Urinary bladder (tissue), 4 donors: ENCODE results near the gene RFTN2. TPM values are rescaled to one million over a fixed set of nuclear protein-coding genes. Genes with fewer than 3 reads are reported as not detected.
"Not testable (repeated sequence)": the region's sequence is repeated elsewhere in the genome, so short reads cannot be mapped to it uniquely, and the experiment has no call there.

Source experiments
- DNase-seq: peaks from one replicate; pipeline ENCODE4 v3.0.0-alpha.2; 2015; ENCODE audit errors: extremely low spot score
- H3K27ac ChIP-seq: one replicate; pipeline ENCODE4 v1.5.1; 2013; ENCODE audit warnings: low read depth, mild to moderate bottlenecking, moderate library complexity
- H3K36me3 ChIP-seq: one replicate; pipeline ENCODE4 v1.6.1; 2013; ENCODE audit warnings: mild to moderate bottlenecking, moderate library complexity; ENCODE audit not compliant: insufficient read depth
- H3K4me1 ChIP-seq: one replicate; pipeline ENCODE4 v1.6.1; 2013; ENCODE audit warnings: mild to moderate bottlenecking, moderate library complexity; ENCODE audit not compliant: insufficient read depth
- H3K4me3 ChIP-seq: one replicate; pipeline ENCODE4 v1.5.1; 2013; ENCODE audit warnings: low read depth, low read length
- WGBS: extraction: QIAGEN DNeasy Blood & Tissue Kit; methylation state at CpG from one replicate; pipeline ENCODE4 v1.1.7; 2013; 5-methylcytosine and 5-hydroxymethylcytosine counted together
- polyA plus RNA-seq: library from polyadenylated mRNA; stranded (reverse); fragments of 200-250 nt; gene quantifications from one replicate; pipeline ENCODE4 v1.2.3, GENCODE V29; 2013
- total RNA-seq: library from RNA; depleted of rRNA; stranded (reverse); fragments of >200 nt; gene quantifications from one replicate; pipeline ENCODE4 v1.2.3, GENCODE V29; 2014
- donor health status: healthy with polysubstance abuse.
- donor health status: healthy.

The RFTN2 gene
- total and polyA plus RNA-seq, 2 donors, result 4.0 to 37.4 TPM

GRCh38 chr2:197666277-197666676, 9.1 kb downstream of the RFTN2 start:
- DNase-seq, result no peak
- Histone ChIP-seq H3K4me3 (no peak overlapping the region), H3K4me1 (no peaks in the 10 kb centered on the region), H3K36me3 (no peaks in the 10 kb centered on the region), H3K27ac (no peak overlapping the region)

GRCh38 chr2:197661626-197662025, 13.8 kb downstream of the RFTN2 start:
- no peak overlapping the region for H3K4me3 ChIP-seq
- H3K4me1 ChIP-seq, result no peaks in the 10 kb centered on the region
- H3K27ac ChIP-seq, result no peak overlapping the region
- 76% methylated on average over 3 of the region's 3 CpGs for WGBS
- no peaks in the 10 kb centered on the region for H3K36me3 ChIP-seq
- no peak for DNase-seq

- no peak for DNase-seq
- no peak overlapping the region for H3K4me3 ChIP-seq
- H3K27ac ChIP-seq, result no peak overlapping the region
- H3K36me3 ChIP-seq, result no peaks in the 10 kb centered on the region
- H3K4me1 ChIP-seq, result no peaks in the 10 kb centered on the region
These were observed 17.8 kb downstream of the RFTN2 start for GRCh38 chr2:197657562-197657961.

- Histone ChIP-seq H3K4me3 (no peak overlapping the region), H3K36me3 (no peaks in the 10 kb centered on the region), H3K27ac (no peak overlapping the region), H3K4me1 (no peaks in the 10 kb centered on the region)
- WGBS, result 69% methylated on average over 3 of the region's 3 CpGs
- DNase-seq, result no peak
These were observed 27.3 kb downstream of the RFTN2 start for GRCh38 chr2:197647961-197648690.

- Histone ChIP-seq H3K27ac (no peak overlapping the region), H3K4me3 (no peak overlapping the region), H3K36me3 (no peaks in the 10 kb centered on the region), H3K4me1 (no peaks in the 10 kb centered on the region)
- no peak for DNase-seq
- 85% methylated on average over 3 of the region's 3 CpGs for WGBS
These were observed 33.7 kb downstream of the RFTN2 start for GRCh38 chr2:197641666-197642065.

GRCh38 chr2:197640571-197641122, 34.7 kb downstream of the RFTN2 start:
- H3K36me3 ChIP-seq, H3K27ac ChIP-seq, DNase-seq, H3K4me3 ChIP-seq, H3K4me1 ChIP-seq: not testable (repeated sequence)
- 82% methylated on average over 12 of the region's 19 CpGs for WGBS

- Histone ChIP-seq H3K36me3 (no peaks in the 10 kb centered on the region), H3K27ac (no peak overlapping the region), H3K4me1 (no peaks in the 10 kb centered on the region), H3K4me3 (no peak overlapping the region)
- no peak for DNase-seq
These were observed 42.2 kb downstream of the RFTN2 start for GRCh38 chr2:197633109-197633657.

GRCh38 chr2:197628043-197628500, 47.3 kb downstream of the RFTN2 start:
- Histone ChIP-seq H3K36me3 (no peaks in the 10 kb centered on the region), H3K4me3 (no peak overlapping the region), H3K27ac (no peak overlapping the region), H3K4me1 (no peaks in the 10 kb centered on the region)
- no peak for DNase-seq
- 30% methylated on average over 4 of the region's 4 CpGs for WGBS

- DNase-seq, result no peak
- H3K36me3 ChIP-seq, result no peaks in the 10 kb centered on the region
- no peak overlapping the region for H3K4me3 ChIP-seq
- no peaks in the 10 kb centered on the region for H3K4me1 ChIP-seq
- WGBS, result 82% methylated on average over 7 of the region's 7 CpGs
- no peak overlapping the region for H3K27ac ChIP-seq
These were observed 48.3 kb downstream of the RFTN2 start for GRCh38 chr2:197626965-197627625.

GRCh38 chr2:197620133-197620532, 55.3 kb downstream of the RFTN2 start:
- Histone ChIP-seq H3K36me3 (no peaks in the 10 kb centered on the region), H3K4me3 (no peak overlapping the region), H3K4me1 (no peaks in the 10 kb centered on the region), H3K27ac (no peak overlapping the region)
- no peak for DNase-seq
- 34% methylated on average over 1 of the region's 1 CpG for WGBS

- H3K4me1 ChIP-seq, result no peaks in the 10 kb centered on the region
- no peak overlapping the region for H3K27ac ChIP-seq
- no peaks in the 10 kb centered on the region for H3K36me3 ChIP-seq
- WGBS, result 71% methylated on average over 4 of the region's 4 CpGs
- DNase-seq, result peak; percentile 67
- H3K4me3 ChIP-seq, result no peak overlapping the region
These were observed 60.3 kb downstream of the RFTN2 start for GRCh38 chr2:197615016-197615652.

- Histone ChIP-seq H3K27ac (no peak overlapping the region), H3K4me3 (no peak overlapping the region), H3K4me1 (no peaks in the 10 kb centered on the region), H3K36me3 (no peaks in the 10 kb centered on the region)
- WGBS, result 84% methylated on average over 3 of the region's 3 CpGs
- no peak for DNase-seq
These were observed 60.9 kb downstream of the RFTN2 start for GRCh38 chr2:197614532-197614931.

GRCh38 chr2:197613509-197613987, 61.8 kb downstream of the RFTN2 start:
- no peak for DNase-seq
- H3K27ac ChIP-seq, result no peak overlapping the region
- H3K4me3 ChIP-seq, result no peak overlapping the region
- no peaks in the 10 kb centered on the region for H3K4me1 ChIP-seq
- WGBS, result 18% methylated on average over 1 of the region's 1 CpG
- H3K36me3 ChIP-seq, result no peaks in the 10 kb centered on the region
